Transverse colon (tissue), 4 donors: ENCODE measurements around the gene NRXN2.

Experiments used
- EP300 ChIP-seq: sonication (generic); formaldehyde crosslinking; IDR thresholded peaks from one replicate; pipeline ENCODE4 v1.6.1; 2017; ENCODE audit warnings: antibody characterized with exemption, low read depth
- POLR2A ChIP-seq: fragments of 450-650 bp; IDR thresholded peaks from one replicate; pipeline ENCODE4 v1.6.1; 2016; ENCODE audit warnings: antibody characterized with exemption, mild to moderate bottlenecking, moderate library complexity
- POLR2AphosphoS5 ChIP-seq, 3 donors: sonication (generic); formaldehyde crosslinking; IDR thresholded peaks; one replicate each; pipeline ENCODE4 v1.6.1; 2016; ENCODE audit warnings: antibody characterized with exemption in 3 of 3
- TF ChIP-seq, protein P1 (sequence below), 5 experiments: fragments of 200-600 bp in 3 of 5; fragments of 450-650 bp in 2 of 5; sonication (generic) in 3 of 5; IDR thresholded peaks; 1 replicate in 2 of 5; 2 replicates in 3 of 5; pipeline ENCODE4 v1.5.1; 2016 to 2017; ENCODE audit warnings: antibody characterized with exemption in 5 of 5, inconsistent platforms in 3 of 5, mild to moderate bottlenecking in 2 of 5, moderate library complexity in 1 of 5

GRCh38 chr11:64715756-64716472 lies 7.1 kb downstream of the NRXN2 start:
- TF ChIP-seq, protein P1, sequence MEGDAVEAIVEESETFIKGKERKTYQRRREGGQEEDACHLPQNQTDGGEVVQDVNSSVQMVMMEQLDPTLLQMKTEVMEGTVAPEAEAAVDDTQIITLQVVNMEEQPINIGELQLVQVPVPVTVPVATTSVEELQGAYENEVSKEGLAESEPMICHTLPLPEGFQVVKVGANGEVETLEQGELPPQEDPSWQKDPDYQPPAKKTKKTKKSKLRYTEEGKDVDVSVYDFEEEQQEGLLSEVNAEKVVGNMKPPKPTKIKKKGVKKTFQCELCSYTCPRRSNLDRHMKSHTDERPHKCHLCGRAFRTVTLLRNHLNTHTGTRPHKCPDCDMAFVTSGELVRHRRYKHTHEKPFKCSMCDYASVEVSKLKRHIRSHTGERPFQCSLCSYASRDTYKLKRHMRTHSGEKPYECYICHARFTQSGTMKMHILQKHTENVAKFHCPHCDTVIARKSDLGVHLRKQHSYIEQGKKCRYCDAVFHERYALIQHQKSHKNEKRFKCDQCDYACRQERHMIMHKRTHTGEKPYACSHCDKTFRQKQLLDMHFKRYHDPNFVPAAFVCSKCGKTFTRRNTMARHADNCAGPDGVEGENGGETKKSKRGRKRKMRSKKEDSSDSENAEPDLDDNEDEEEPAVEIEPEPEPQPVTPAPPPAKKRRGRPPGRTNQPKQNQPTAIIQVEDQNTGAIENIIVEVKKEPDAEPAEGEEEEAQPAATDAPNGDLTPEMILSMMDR (IDR thresholded peaks at IDR 0.05): no peak
- no peak for TF ChIP-seq POLR2A
- no peak for TF ChIP-seq POLR2AphosphoS5 (IDR thresholded peaks at IDR 0.05)
- TF ChIP-seq EP300: no peak
